IMR-90 (cell line): ENCODE results near the gene SERPINA12. TPM values are rescaled to one million over a fixed set of nuclear protein-coding genes. Genes with fewer than 3 reads are reported as not detected.

Source experiments
- ATAC-seq: fragments of 200-7000 bp; cut with Tn5 transposase; 2 replicates; pipeline ENCODE4 v1.9.1; 2020; ENCODE audit warnings: low read depth, mild to moderate bottlenecking, moderate library complexity
- BruUV-seq: library from RNA; stranded (reverse); fragments of 400-500 nt; replicated peaks from 2 replicates; lab custom pipeline; 2021; lab: Mats Ljungman, UMichigan
- CTCF ChIA-PET: fragments of 300-600 bp; formaldehyde crosslinking; extraction: SDS; loops from one replicate; lab custom pipeline; 2021; ENCODE audit warnings: antibody characterized with exemption; lab: Yijun Ruan, JAX
- POLR2A ChIA-PET: fragments of 300-600 bp; sonication (Branson Sonifier 250); formaldehyde crosslinking; loops from one replicate; lab custom pipeline; 2022; ENCODE audit warnings: antibody characterized with exemption; ENCODE audit not compliant: unreplicated experiment; lab: Charles Lee
- DNase-seq: peaks from one replicate; pipeline ENCODE4 v3.0.0; 2013
- H2AFZ ChIP-seq: replicated peaks from 2 replicates; pipeline ENCODE3; 2013; ENCODE audit warnings: low read length, mild to moderate bottlenecking; ENCODE audit not compliant: poor library complexity
- H2AK5ac ChIP-seq: 2 replicates; pipeline ENCODE4 v1.6.1; 2013; ENCODE audit warnings: low read depth, low read length, inconsistent platforms
- H2AK9ac ChIP-seq: replicated peaks from 2 replicates; pipeline ENCODE3; 2013; ENCODE audit warnings: mild to moderate bottlenecking, low read depth, low read length, moderate library complexity; ENCODE audit not compliant: poor library complexity
- H2BK120ac ChIP-seq: 2 replicates; pipeline ENCODE4 v1.6.1; 2013; ENCODE audit warnings: low read depth, low read length, inconsistent platforms
- H2BK15ac ChIP-seq: 3 replicates; pipeline ENCODE4 v1.6.1; 2013; ENCODE audit warnings: low read depth, low read length, inconsistent platforms
- H2BK20ac ChIP-seq: 2 replicates; pipeline ENCODE4 v1.6.1; 2013; ENCODE audit warnings: low read depth, mild to moderate bottlenecking, inconsistent platforms, low read length, moderate library complexity
- H2BK5ac ChIP-seq: 2 replicates; pipeline ENCODE4 v1.6.1; 2013; ENCODE audit warnings: mild to moderate bottlenecking, low read depth, low read length, inconsistent platforms; ENCODE audit not compliant: poor library complexity, severe bottlenecking
- H3K14ac ChIP-seq: replicated peaks from 2 replicates; pipeline ENCODE4 v1.6.1; 2013; ENCODE audit warnings: low read depth, low read length, inconsistent platforms
- H3K18ac ChIP-seq: 2 replicates; pipeline ENCODE4 v1.6.1; 2013; ENCODE audit warnings: low read depth, low read length, control low read depth
- H3K23ac ChIP-seq: 2 replicates; pipeline ENCODE4 v1.6.1; 2013; ENCODE audit warnings: low read depth, low read length, inconsistent platforms
- H3K27ac ChIP-seq: 2 replicates; pipeline ENCODE4 v1.5.1; 2013; ENCODE audit warnings: mild to moderate bottlenecking, control low read depth, low read length; ENCODE audit not compliant: insufficient read depth
- H3K27me3 ChIP-seq: 2 replicates; pipeline ENCODE4 v1.6.1; 2013; ENCODE audit warnings: low read length; ENCODE audit not compliant: control insufficient read depth, insufficient read depth
- H3K36me3 ChIP-seq: 2 replicates; pipeline ENCODE4 v1.6.1; 2013; ENCODE audit warnings: low read length, mixed read lengths; ENCODE audit not compliant: control insufficient read depth, insufficient read depth
- H3K4ac ChIP-seq: 2 replicates; pipeline ENCODE4 v1.6.1; 2013; ENCODE audit warnings: low read depth, low read length, inconsistent platforms
- H3K4me1 ChIP-seq: 2 replicates; pipeline ENCODE4 v1.6.1; 2013; ENCODE audit warnings: low read length, mixed read lengths; ENCODE audit not compliant: control insufficient read depth, insufficient read depth
- H3K4me2 ChIP-seq: 2 replicates; pipeline ENCODE4 v1.6.1; 2013; ENCODE audit warnings: low read depth, mild to moderate bottlenecking, control low read depth, low read length, moderate library complexity
- H3K4me3 ChIP-seq: 2 replicates; pipeline ENCODE4 v1.5.1; 2013; ENCODE audit warnings: low read depth, mild to moderate bottlenecking, control low read depth, low read length, moderate library complexity; ENCODE audit not compliant: insufficient read depth
- H3K56ac ChIP-seq: 2 replicates; pipeline ENCODE4 v1.6.1; 2013; ENCODE audit warnings: low read length, inconsistent platforms; ENCODE audit not compliant: insufficient read depth; ENCODE audit errors: extremely low read depth
- H3K79me1 ChIP-seq, 2 experiments: 2 replicates each; pipeline ENCODE4 v1.6.1; 2013; ENCODE audit warnings: low read length in 2 of 2, inconsistent platforms in 1 of 2, low read depth in 1 of 2
- H3K9ac ChIP-seq: 2 replicates; pipeline ENCODE4 v1.6.1; 2013; ENCODE audit warnings: low read depth, low read length, control low read depth
- H3K9me1 ChIP-seq: 2 replicates; pipeline ENCODE4 v1.6.1; 2013; ENCODE audit warnings: low read length, inconsistent platforms; ENCODE audit not compliant: insufficient read depth
- H3K9me3 ChIP-seq: 2 replicates; pipeline ENCODE4 v1.6.1; 2013; ENCODE audit warnings: low read length; ENCODE audit not compliant: control insufficient read depth, insufficient read depth
- H4K20me1 ChIP-seq: 2 replicates; pipeline ENCODE4 v1.6.1; 2013; ENCODE audit warnings: low read length, inconsistent platforms; ENCODE audit not compliant: insufficient read depth
- H4K5ac ChIP-seq: 2 replicates; pipeline ENCODE4 v1.6.1; 2013; ENCODE audit warnings: mild to moderate bottlenecking, low read depth, low read length, control low read depth
- H4K8ac ChIP-seq, 2 experiments: 2 replicates each; pipeline ENCODE4 v1.6.1; 2013; ENCODE audit warnings: low read depth in 2 of 2, low read length in 2 of 2, control low read depth in 1 of 2, inconsistent platforms in 1 of 2
- H4K91ac ChIP-seq: 2 replicates; pipeline ENCODE4 v1.6.1; 2013; ENCODE audit warnings: low read depth, low read length, inconsistent platforms; ENCODE audit not compliant: insufficient read depth
- BHLHE40 ChIP-seq: fragments of 150-350 bp; IDR thresholded peaks from 2 replicates; pipeline ENCODE4 v1.6.1; 2016; ENCODE audit warnings: mild to moderate bottlenecking, low read depth, low read length
- CHD1 ChIP-seq: IDR thresholded peaks from 2 replicates; pipeline ENCODE4 v1.6.1; 2012; ENCODE audit warnings: low read depth, low read length, improper control_type of control experiment
- CTCF ChIP-seq: conservative IDR thresholded peaks from 2 replicates; pipeline ENCODE4 v1.5.1; 2012; ENCODE audit warnings: mild to moderate bottlenecking, low read depth, low read length, improper control_type of control experiment
- ELK1 ChIP-seq: fragments of 150-350 bp; IDR thresholded peaks from 2 replicates; pipeline ENCODE4 v1.6.1; 2016; ENCODE audit warnings: low read depth, mild to moderate bottlenecking, low read length, moderate library complexity, borderline replicate concordance
- MAFK ChIP-seq: IDR thresholded peaks from 2 replicates; pipeline ENCODE4 v1.6.1; 2012; ENCODE audit warnings: low read depth, low read length, improper control_type of control experiment
- MAZ ChIP-seq: IDR thresholded peaks from 2 replicates; pipeline ENCODE4 v1.6.1; 2012; ENCODE audit warnings: low read depth, mild to moderate bottlenecking, low read length, improper control_type of control experiment, moderate library complexity, borderline replicate concordance
- MXI1 ChIP-seq: IDR thresholded peaks from 2 replicates; pipeline ENCODE4 v1.6.1; 2012; ENCODE audit warnings: low read depth, mild to moderate bottlenecking, low read length, moderate library complexity, borderline replicate concordance
- NFE2L2 ChIP-seq: fragments of 150-350 bp; IDR thresholded peaks from 2 replicates; pipeline ENCODE4 v1.6.1; 2016; ENCODE audit warnings: low read depth, mild to moderate bottlenecking, low read length
- RAD21 ChIP-seq: IDR thresholded peaks from 2 replicates; pipeline ENCODE4 v1.6.1; 2012; ENCODE audit warnings: low read length, improper control_type of control experiment
- RCOR1 ChIP-seq: IDR thresholded peaks from 2 replicates; pipeline ENCODE4 v1.6.1; 2012; ENCODE audit warnings: mild to moderate bottlenecking, low read length, improper control_type of control experiment; ENCODE audit not compliant: insufficient replicate concordance
- RFX5 ChIP-seq: IDR thresholded peaks from 2 replicates; pipeline ENCODE4 v1.8.0; 2012; ENCODE audit warnings: low read depth, mild to moderate bottlenecking, low read length, moderate library complexity
- SMC3 ChIP-seq: fragments of 150-350 bp; IDR thresholded peaks from 2 replicates; pipeline ENCODE4 v1.6.1; 2016; ENCODE audit warnings: low read depth, mild to moderate bottlenecking, antibody characterized with exemption, low read length, moderate library complexity
- USF2 ChIP-seq: fragments of 150-350 bp; IDR thresholded peaks from 2 replicates; pipeline ENCODE4 v1.6.1; 2017; ENCODE audit warnings: mild to moderate bottlenecking, antibody characterized with exemption, low read length, low read depth
- WGBS, 2 experiments: methylation state at CpG; one replicate each; pipeline versions ENCODE4 v1.1.5 to v1.1.7; 2013; ENCODE audit warnings: missing lambda C conversion rate in 2 of 2; ENCODE audit not compliant: insufficient read length in 1 of 2; ENCODE audit errors: extremely low coverage in 2 of 2; 5-methylcytosine and 5-hydroxymethylcytosine counted together
- dilution Hi-C: fragments of 300-500 bp; cut with HindIII; formaldehyde crosslinking; loops from one replicate; pipeline ENCODE4 v1.14.3; 2018; ENCODE audit warnings: low sequenced_read_pairs; ENCODE audit not compliant: unreplicated experiment
- in situ Hi-C: fragments of 300-500 bp; cut with MboI; formaldehyde crosslinking; loops from 3 replicates; pipeline ENCODE4 v1.14.3; 2019; ENCODE audit warnings: low sequenced_read_pairs, inconsistent platforms, mixed read lengths
- intact Hi-C: fragments of 100-400 bp; cut with micrococcal nuclease; formaldehyde crosslinking; loops from 2 replicates; pipeline ENCODE4 v1.10.0; 2022
- polyA plus RNA-seq, 3 experiments: library from polyadenylated mRNA; depleted of rRNA; stranded (reverse); fragments of >200 nt; gene quantifications; 2 replicates each; pipeline ENCODE4 v1.2.3, GENCODE V29; 2012; ENCODE audit warnings: low replicate concordance in 1 of 3
- total RNA-seq: library from RNA; depleted of rRNA; stranded (reverse); fragments of >200 nt; gene quantifications from 2 replicates; pipeline ENCODE4 v1.2.3, GENCODE V29; 2012

SERPINA12 gene
- total and polyA plus RNA-seq, 2 of the 4 experiments (the other 2 are of a cell fraction) = not detected

- Histone ChIP-seq H3K27me3 (no peaks in the 10 kb centered on the region), H3K4me3 (no peak overlapping the region), H3K9me1 (no peaks in the 10 kb centered on the region), H3K23ac (no peak overlapping the region), H3K4ac (no peak overlapping the region), H3K36me3 (no peaks in the 10 kb centered on the region), H3K4me1 (no peaks in the 10 kb centered on the region), H3K56ac (no peak overlapping the region), H3K9ac (no peak overlapping the region), H2AFZ (no peak overlapping the region), H2BK20ac (no peak overlapping the region), H2AK9ac (peak overlapping the region; percentile 63), H2BK5ac (no peak overlapping the region), H2BK15ac (no peak overlapping the region), H2BK120ac (no peak overlapping the region), H2AK5ac (no peak overlapping the region), H3K27ac (no peak overlapping the region), H3K4me2 (no peak overlapping the region), H4K5ac (no peak overlapping the region), H3K14ac (no peak overlapping the region), H4K8ac (no peak overlapping the region), H3K79me1 (no peaks in the 10 kb centered on the region), H3K18ac (no peak overlapping the region), H4K91ac (no peak overlapping the region), H3K9me3 (peaks cover 4% of the 10 kb centered on the region; the same call in 1 of the 2 replicates), H4K20me1 (no peaks in the 10 kb centered on the region)
- in situ Hi-C loops (no loop called here), intact Hi-C loops (no loop called here), dilution Hi-C loops (no loop called here)
- ATAC-seq (no peak), DNase-seq (no peak)
- no CpG with 5 or more reads among the region's 4 CpGs for WGBS, 2 experiments
- CTCF ChIA-PET = no interaction called here
- POLR2A ChIA-PET = no interaction called here
- BruUV-seq = no TSS peak
- TF ChIP-seq RAD21 = no peak
- no peak for TF ChIP-seq NFE2L2
- no peak for TF ChIP-seq CHD1
- no peak for TF ChIP-seq USF2
- no peak for TF ChIP-seq SMC3
- TF ChIP-seq CTCF = no peak
- TF ChIP-seq MXI1 = no peak
- no peak for TF ChIP-seq RCOR1
- TF ChIP-seq BHLHE40 = no peak
- TF ChIP-seq MAZ = no peak
- no peak for TF ChIP-seq RFX5
- no peak for TF ChIP-seq ELK1
- TF ChIP-seq MAFK = no peak
These were observed 68.1 kb downstream of the SERPINA12 start for GRCh38 chr14:94441130-94441529.
